T-helper 2 cell (primary cell): Measurements from ENCODE around the gene MAP3K10.

Experiments
- DNase-seq, 5 experiments: peaks; one replicate each; pipeline versions ENCODE4 v3.0.0 to v3.0.0-alpha.2; 2012 to 2022

Gene MAP3K10

GRCh38 chr19:40174092-40174491 lies 17.1 kb upstream of the MAP3K10 start:
- DNase-seq: no peak

GRCh38 chr19:40175820-40176219 lies 15.4 kb upstream of the MAP3K10 start:
- DNase-seq: no peak

GRCh38 chr19:40177286-40178070 lies 13.7 kb upstream of the MAP3K10 start:
- DNase-seq: no peak

- no peak for DNase-seq
Observed at GRCh38 chr19:40178756-40179155, 12.5 kb upstream of the MAP3K10 start.

- no peak for DNase-seq
Observed at GRCh38 chr19:40184273-40184672, 7.0 kb upstream of the MAP3K10 start.

GRCh38 chr19:40191836-40192646 lies 815 bp downstream of the MAP3K10 start:
- peak in 1 of 5 experiments; percentile 12 for DNase-seq

- DNase-seq: no peak
Observed at GRCh38 chr19:40192758-40193586, 1.7 kb downstream of the MAP3K10 start.

- DNase-seq: no peak
Observed at GRCh38 chr19:40193587-40193849, 2.3 kb downstream of the MAP3K10 start.

GRCh38 chr19:40198272-40198990 lies 7.2 kb downstream of the MAP3K10 start:
- no peak for DNase-seq

GRCh38 chr19:40200341-40201099 lies 9.3 kb downstream of the MAP3K10 start:
- no peak for DNase-seq

GRCh38 chr19:40204381-40204780 lies 13.2 kb downstream of the MAP3K10 start:
- DNase-seq: no peak

GRCh38 chr19:40205760-40206159 lies 14.5 kb downstream of the MAP3K10 start:
- DNase-seq: no peak

- DNase-seq: no peak
Observed at GRCh38 chr19:40208602-40209001, 17.4 kb downstream of the MAP3K10 start.

GRCh38 chr19:40210889-40211288 lies 19.7 kb downstream of the MAP3K10 start:
- no peak for DNase-seq

GRCh38 chr19:40213251-40213829 lies 22.1 kb downstream of the MAP3K10 start:
- no peak for DNase-seq

- DNase-seq: no peak
Observed at GRCh38 chr19:40213882-40214570, 22.8 kb downstream of the MAP3K10 start.

- DNase-seq: no peak
Observed at GRCh38 chr19:40214936-40215335, 23.7 kb downstream of the MAP3K10 start.

GRCh38 chr19:40216013-40216776 lies 25.0 kb downstream of the MAP3K10 start:
- no peak for DNase-seq

- no peak for DNase-seq
Observed at GRCh38 chr19:40216777-40217026, 25.5 kb downstream of the MAP3K10 start.

GRCh38 chr19:40217027-40217810 lies 26.0 kb downstream of the MAP3K10 start:
- no peak for DNase-seq
